IMR-90 (cell line): ENCODE data around the gene AADACL3. TPM values are rescaled to one million over a fixed set of nuclear protein-coding genes. Genes with fewer than 3 reads are reported as not detected.

Experiments used
- ATAC-seq: fragments of 200-7000 bp; cut with Tn5 transposase; 2 replicates; pipeline ENCODE4 v1.9.1; 2020; ENCODE audit warnings: low read depth, mild to moderate bottlenecking, moderate library complexity
- BruUV-seq: library from RNA; stranded (reverse); fragments of 400-500 nt; replicated peaks from 2 replicates; lab custom pipeline; 2021; lab: Mats Ljungman, UMichigan
- CTCF ChIA-PET: fragments of 300-600 bp; formaldehyde crosslinking; extraction: SDS; loops from one replicate; lab custom pipeline; 2021; ENCODE audit warnings: antibody characterized with exemption; lab: Yijun Ruan, JAX
- POLR2A ChIA-PET: fragments of 300-600 bp; sonication (Branson Sonifier 250); formaldehyde crosslinking; loops from one replicate; lab custom pipeline; 2022; ENCODE audit warnings: antibody characterized with exemption; ENCODE audit not compliant: unreplicated experiment; lab: Charles Lee
- DNase-seq: peaks from one replicate; pipeline ENCODE4 v3.0.0; 2013
- H2AFZ ChIP-seq: replicated peaks from 2 replicates; pipeline ENCODE3; 2013; ENCODE audit warnings: low read length, mild to moderate bottlenecking; ENCODE audit not compliant: poor library complexity
- H2AK5ac ChIP-seq: 2 replicates; pipeline ENCODE4 v1.6.1; 2013; ENCODE audit warnings: low read depth, low read length, inconsistent platforms
- H2AK9ac ChIP-seq: replicated peaks from 2 replicates; pipeline ENCODE3; 2013; ENCODE audit warnings: mild to moderate bottlenecking, low read depth, low read length, moderate library complexity; ENCODE audit not compliant: poor library complexity
- H2BK120ac ChIP-seq: 2 replicates; pipeline ENCODE4 v1.6.1; 2013; ENCODE audit warnings: low read depth, low read length, inconsistent platforms
- H2BK15ac ChIP-seq: 3 replicates; pipeline ENCODE4 v1.6.1; 2013; ENCODE audit warnings: low read depth, low read length, inconsistent platforms
- H2BK20ac ChIP-seq: 2 replicates; pipeline ENCODE4 v1.6.1; 2013; ENCODE audit warnings: low read depth, mild to moderate bottlenecking, inconsistent platforms, low read length, moderate library complexity
- H2BK5ac ChIP-seq: 2 replicates; pipeline ENCODE4 v1.6.1; 2013; ENCODE audit warnings: mild to moderate bottlenecking, low read depth, low read length, inconsistent platforms; ENCODE audit not compliant: poor library complexity, severe bottlenecking
- H3K14ac ChIP-seq: replicated peaks from 2 replicates; pipeline ENCODE4 v1.6.1; 2013; ENCODE audit warnings: low read depth, low read length, inconsistent platforms
- H3K18ac ChIP-seq: 2 replicates; pipeline ENCODE4 v1.6.1; 2013; ENCODE audit warnings: low read depth, low read length, control low read depth
- H3K23ac ChIP-seq: 2 replicates; pipeline ENCODE4 v1.6.1; 2013; ENCODE audit warnings: low read depth, low read length, inconsistent platforms
- H3K27ac ChIP-seq: 2 replicates; pipeline ENCODE4 v1.5.1; 2013; ENCODE audit warnings: mild to moderate bottlenecking, control low read depth, low read length; ENCODE audit not compliant: insufficient read depth
- H3K27me3 ChIP-seq: 2 replicates; pipeline ENCODE4 v1.6.1; 2013; ENCODE audit warnings: low read length; ENCODE audit not compliant: control insufficient read depth, insufficient read depth
- H3K36me3 ChIP-seq: 2 replicates; pipeline ENCODE4 v1.6.1; 2013; ENCODE audit warnings: low read length, mixed read lengths; ENCODE audit not compliant: control insufficient read depth, insufficient read depth
- H3K4ac ChIP-seq: 2 replicates; pipeline ENCODE4 v1.6.1; 2013; ENCODE audit warnings: low read depth, low read length, inconsistent platforms
- H3K4me1 ChIP-seq: 2 replicates; pipeline ENCODE4 v1.6.1; 2013; ENCODE audit warnings: low read length, mixed read lengths; ENCODE audit not compliant: control insufficient read depth, insufficient read depth
- H3K4me2 ChIP-seq: 2 replicates; pipeline ENCODE4 v1.6.1; 2013; ENCODE audit warnings: low read depth, mild to moderate bottlenecking, control low read depth, low read length, moderate library complexity
- H3K4me3 ChIP-seq: 2 replicates; pipeline ENCODE4 v1.5.1; 2013; ENCODE audit warnings: low read depth, mild to moderate bottlenecking, control low read depth, low read length, moderate library complexity; ENCODE audit not compliant: insufficient read depth
- H3K56ac ChIP-seq: 2 replicates; pipeline ENCODE4 v1.6.1; 2013; ENCODE audit warnings: low read length, inconsistent platforms; ENCODE audit not compliant: insufficient read depth; ENCODE audit errors: extremely low read depth
- H3K79me1 ChIP-seq, 2 experiments: 2 replicates each; pipeline ENCODE4 v1.6.1; 2013; ENCODE audit warnings: low read length in 2 of 2, inconsistent platforms in 1 of 2, low read depth in 1 of 2
- H3K9ac ChIP-seq: 2 replicates; pipeline ENCODE4 v1.6.1; 2013; ENCODE audit warnings: low read depth, low read length, control low read depth
- H3K9me1 ChIP-seq: 2 replicates; pipeline ENCODE4 v1.6.1; 2013; ENCODE audit warnings: low read length, inconsistent platforms; ENCODE audit not compliant: insufficient read depth
- H3K9me3 ChIP-seq: 2 replicates; pipeline ENCODE4 v1.6.1; 2013; ENCODE audit warnings: low read length; ENCODE audit not compliant: control insufficient read depth, insufficient read depth
- H4K20me1 ChIP-seq: 2 replicates; pipeline ENCODE4 v1.6.1; 2013; ENCODE audit warnings: low read length, inconsistent platforms; ENCODE audit not compliant: insufficient read depth
- H4K5ac ChIP-seq: 2 replicates; pipeline ENCODE4 v1.6.1; 2013; ENCODE audit warnings: mild to moderate bottlenecking, low read depth, low read length, control low read depth
- H4K8ac ChIP-seq, 2 experiments: 2 replicates each; pipeline ENCODE4 v1.6.1; 2013; ENCODE audit warnings: low read depth in 2 of 2, low read length in 2 of 2, control low read depth in 1 of 2, inconsistent platforms in 1 of 2
- H4K91ac ChIP-seq: 2 replicates; pipeline ENCODE4 v1.6.1; 2013; ENCODE audit warnings: low read depth, low read length, inconsistent platforms; ENCODE audit not compliant: insufficient read depth
- FOS ChIP-seq: fragments of 150-350 bp; IDR thresholded peaks from 2 replicates; pipeline ENCODE4 v1.6.1; 2016; ENCODE audit warnings: low read depth, low read length
- MXI1 ChIP-seq: IDR thresholded peaks from 2 replicates; pipeline ENCODE4 v1.6.1; 2012; ENCODE audit warnings: low read depth, mild to moderate bottlenecking, low read length, moderate library complexity, borderline replicate concordance
- RCOR1 ChIP-seq: IDR thresholded peaks from 2 replicates; pipeline ENCODE4 v1.6.1; 2012; ENCODE audit warnings: mild to moderate bottlenecking, low read length, improper control_type of control experiment; ENCODE audit not compliant: insufficient replicate concordance
- RFX5 ChIP-seq: IDR thresholded peaks from 2 replicates; pipeline ENCODE4 v1.8.0; 2012; ENCODE audit warnings: low read depth, mild to moderate bottlenecking, low read length, moderate library complexity
- WGBS, 2 experiments: methylation state at CpG; one replicate each; pipeline versions ENCODE4 v1.1.5 to v1.1.7; 2013; ENCODE audit warnings: missing lambda C conversion rate in 2 of 2; ENCODE audit not compliant: insufficient read length in 1 of 2; ENCODE audit errors: extremely low coverage in 2 of 2; 5-methylcytosine and 5-hydroxymethylcytosine counted together
- dilution Hi-C: fragments of 300-500 bp; cut with HindIII; formaldehyde crosslinking; loops from one replicate; pipeline ENCODE4 v1.14.3; 2018; ENCODE audit warnings: low sequenced_read_pairs; ENCODE audit not compliant: unreplicated experiment
- in situ Hi-C: fragments of 300-500 bp; cut with MboI; formaldehyde crosslinking; loops from 3 replicates; pipeline ENCODE4 v1.14.3; 2019; ENCODE audit warnings: low sequenced_read_pairs, inconsistent platforms, mixed read lengths
- intact Hi-C: fragments of 100-400 bp; cut with micrococcal nuclease; formaldehyde crosslinking; loops from 2 replicates; pipeline ENCODE4 v1.10.0; 2022
- polyA plus RNA-seq, 3 experiments: library from polyadenylated mRNA; depleted of rRNA; stranded (reverse); fragments of >200 nt; gene quantifications; 2 replicates each; pipeline ENCODE4 v1.2.3, GENCODE V29; 2012; ENCODE audit warnings: low replicate concordance in 1 of 3
- total RNA-seq: library from RNA; depleted of rRNA; stranded (reverse); fragments of >200 nt; gene quantifications from 2 replicates; pipeline ENCODE4 v1.2.3, GENCODE V29; 2012

Gene AADACL3
- total and polyA plus RNA-seq, 2 of the 4 experiments (the other 2 are of a cell fraction): not detected

DNA sequence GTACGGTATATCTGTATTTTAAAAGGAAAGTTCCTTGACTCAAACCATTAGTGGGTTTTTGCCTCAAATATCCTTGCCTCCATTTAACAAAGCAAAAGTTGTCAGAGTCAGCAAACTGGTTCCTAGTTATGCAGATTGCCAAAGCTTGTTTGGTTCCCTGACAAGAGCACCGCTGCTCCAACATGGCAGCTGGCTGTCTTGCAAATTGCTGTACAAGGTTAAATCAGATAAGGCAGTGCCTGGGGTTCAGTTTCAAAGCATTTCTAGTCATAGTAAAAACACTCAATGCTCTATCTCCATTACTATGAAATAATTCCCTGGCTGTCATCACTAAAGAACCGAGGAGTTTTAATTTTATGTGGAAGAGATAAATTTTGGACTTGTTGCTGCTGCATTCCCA lies 18.7 kb downstream of the AADACL3 start:
- no peak overlapping the region for H3K56ac ChIP-seq
- H3K4me1 ChIP-seq: no peaks in the 10 kb centered on the region
- WGBS, 2 experiments: no CpG with 5 or more reads among the region's 3 CpGs

More for the DNA sequence above, 18.7 kb downstream of the AADACL3 start:
- Histone ChIP-seq H2BK15ac (no peak overlapping the region), H2AFZ (no peak overlapping the region), H4K8ac (no peak overlapping the region), H3K27ac (no peak overlapping the region), H3K14ac (no peak overlapping the region), H4K91ac (no peak overlapping the region), H3K18ac (no peak overlapping the region), H3K4me2 (no peak overlapping the region), H2BK20ac (no peak overlapping the region), H3K79me1 (no peaks in the 10 kb centered on the region), H3K4me3 (no peak overlapping the region), H3K23ac (no peak overlapping the region), H3K4ac (no peak overlapping the region), H4K20me1 (no peaks in the 10 kb centered on the region), H2BK120ac (no peak overlapping the region), H2AK9ac (no peak overlapping the region), H3K9me1 (no peaks in the 10 kb centered on the region), H2AK5ac (no peak overlapping the region), H3K27me3 (no peaks in the 10 kb centered on the region), H3K9ac (no peak overlapping the region), H2BK5ac (no peak overlapping the region), H3K36me3 (no peaks in the 10 kb centered on the region), H3K9me3 (no peaks in the 10 kb centered on the region), H4K5ac (no peak overlapping the region)
- ChIA-PET CTCF (no interaction called here), POLR2A (no interaction called here)
- TF ChIP-seq RCOR1 (no peak), RFX5 (no peak), MXI1 (no peak), FOS (no peak)
- dilution Hi-C loops (no loop called here), intact Hi-C loops (no loop called here), in situ Hi-C loops (no loop called here)
- DNase-seq (no peak), ATAC-seq (no peak)
- BruUV-seq: no TSS peak
